NT2/D1 (cell line): ENCODE results near the gene TEC.

Source experiments
- YY1 ChIP-seq: IDR thresholded peaks from 2 replicates; pipeline ENCODE4 v1.6.1; 2011; ENCODE audit not compliant: insufficient read length, insufficient read depth
- ZNF274 ChIP-seq: IDR thresholded peaks from 2 replicates; pipeline ENCODE4 v1.6.1; 2011; ENCODE audit warnings: mild to moderate bottlenecking, low read depth, low read length

DNA sequence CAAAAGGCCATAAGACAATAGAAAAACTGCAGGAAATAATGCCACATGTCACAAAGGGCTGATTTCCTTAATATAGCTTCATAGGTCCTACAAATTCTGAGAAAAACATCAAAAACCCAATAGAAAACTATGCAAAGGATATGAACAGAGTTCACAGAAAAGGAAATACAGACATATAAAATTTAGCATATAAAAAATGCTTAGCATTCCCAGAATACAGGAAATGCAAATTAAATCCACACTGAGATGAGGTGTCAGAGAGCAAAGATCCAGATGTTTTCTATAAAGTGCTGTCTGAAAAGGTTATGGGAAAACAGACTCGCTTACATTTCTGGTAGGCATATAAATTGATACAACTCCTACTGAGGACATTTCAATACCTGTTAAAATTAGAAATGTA lies 169.4 kb downstream of the TEC start:
- TF ChIP-seq ZNF274 (no peak), YY1 (no peak)
